IMR-90 (cell line): ENCODE results near the gene KCNK4. TPM values are rescaled to one million over a fixed set of nuclear protein-coding genes. Genes with fewer than 3 reads are reported as not detected.

Experiments used
- ATAC-seq: fragments of 200-7000 bp; cut with Tn5 transposase; 2 replicates; pipeline ENCODE4 v1.9.1; 2020; ENCODE audit warnings: low read depth, mild to moderate bottlenecking, moderate library complexity
- BruUV-seq: library from RNA; stranded (reverse); fragments of 400-500 nt; replicated peaks from 2 replicates; lab custom pipeline; 2021; lab: Mats Ljungman, UMichigan
- CTCF ChIA-PET: fragments of 300-600 bp; formaldehyde crosslinking; extraction: SDS; loops from one replicate; lab custom pipeline; 2021; ENCODE audit warnings: antibody characterized with exemption; lab: Yijun Ruan, JAX
- POLR2A ChIA-PET: fragments of 300-600 bp; sonication (Branson Sonifier 250); formaldehyde crosslinking; loops from one replicate; lab custom pipeline; 2022; ENCODE audit warnings: antibody characterized with exemption; ENCODE audit not compliant: unreplicated experiment; lab: Charles Lee
- DNase-seq: peaks from one replicate; pipeline ENCODE4 v3.0.0; 2013
- H2AFZ ChIP-seq: replicated peaks from 2 replicates; pipeline ENCODE3; 2013; ENCODE audit warnings: low read length, mild to moderate bottlenecking; ENCODE audit not compliant: poor library complexity
- H2AK5ac ChIP-seq: 2 replicates; pipeline ENCODE4 v1.6.1; 2013; ENCODE audit warnings: low read depth, low read length, inconsistent platforms
- H2AK9ac ChIP-seq: replicated peaks from 2 replicates; pipeline ENCODE3; 2013; ENCODE audit warnings: mild to moderate bottlenecking, low read depth, low read length, moderate library complexity; ENCODE audit not compliant: poor library complexity
- H2BK120ac ChIP-seq: 2 replicates; pipeline ENCODE4 v1.6.1; 2013; ENCODE audit warnings: low read depth, low read length, inconsistent platforms
- H2BK15ac ChIP-seq: 3 replicates; pipeline ENCODE4 v1.6.1; 2013; ENCODE audit warnings: low read depth, low read length, inconsistent platforms
- H2BK20ac ChIP-seq: 2 replicates; pipeline ENCODE4 v1.6.1; 2013; ENCODE audit warnings: low read depth, mild to moderate bottlenecking, inconsistent platforms, low read length, moderate library complexity
- H2BK5ac ChIP-seq: 2 replicates; pipeline ENCODE4 v1.6.1; 2013; ENCODE audit warnings: mild to moderate bottlenecking, low read depth, low read length, inconsistent platforms; ENCODE audit not compliant: poor library complexity, severe bottlenecking
- H3K14ac ChIP-seq: replicated peaks from 2 replicates; pipeline ENCODE4 v1.6.1; 2013; ENCODE audit warnings: low read depth, low read length, inconsistent platforms
- H3K18ac ChIP-seq: 2 replicates; pipeline ENCODE4 v1.6.1; 2013; ENCODE audit warnings: low read depth, low read length, control low read depth
- H3K23ac ChIP-seq: 2 replicates; pipeline ENCODE4 v1.6.1; 2013; ENCODE audit warnings: low read depth, low read length, inconsistent platforms
- H3K27ac ChIP-seq: 2 replicates; pipeline ENCODE4 v1.5.1; 2013; ENCODE audit warnings: mild to moderate bottlenecking, control low read depth, low read length; ENCODE audit not compliant: insufficient read depth
- H3K27me3 ChIP-seq: 2 replicates; pipeline ENCODE4 v1.6.1; 2013; ENCODE audit warnings: low read length; ENCODE audit not compliant: control insufficient read depth, insufficient read depth
- H3K36me3 ChIP-seq: 2 replicates; pipeline ENCODE4 v1.6.1; 2013; ENCODE audit warnings: low read length, mixed read lengths; ENCODE audit not compliant: control insufficient read depth, insufficient read depth
- H3K4ac ChIP-seq: 2 replicates; pipeline ENCODE4 v1.6.1; 2013; ENCODE audit warnings: low read depth, low read length, inconsistent platforms
- H3K4me1 ChIP-seq: 2 replicates; pipeline ENCODE4 v1.6.1; 2013; ENCODE audit warnings: low read length, mixed read lengths; ENCODE audit not compliant: control insufficient read depth, insufficient read depth
- H3K4me2 ChIP-seq: 2 replicates; pipeline ENCODE4 v1.6.1; 2013; ENCODE audit warnings: low read depth, mild to moderate bottlenecking, control low read depth, low read length, moderate library complexity
- H3K4me3 ChIP-seq: 2 replicates; pipeline ENCODE4 v1.5.1; 2013; ENCODE audit warnings: low read depth, mild to moderate bottlenecking, control low read depth, low read length, moderate library complexity; ENCODE audit not compliant: insufficient read depth
- H3K56ac ChIP-seq: 2 replicates; pipeline ENCODE4 v1.6.1; 2013; ENCODE audit warnings: low read length, inconsistent platforms; ENCODE audit not compliant: insufficient read depth; ENCODE audit errors: extremely low read depth
- H3K79me1 ChIP-seq, 2 experiments: 2 replicates each; pipeline ENCODE4 v1.6.1; 2013; ENCODE audit warnings: low read length in 2 of 2, inconsistent platforms in 1 of 2, low read depth in 1 of 2
- H3K9ac ChIP-seq: 2 replicates; pipeline ENCODE4 v1.6.1; 2013; ENCODE audit warnings: low read depth, low read length, control low read depth
- H3K9me1 ChIP-seq: 2 replicates; pipeline ENCODE4 v1.6.1; 2013; ENCODE audit warnings: low read length, inconsistent platforms; ENCODE audit not compliant: insufficient read depth
- H3K9me3 ChIP-seq: 2 replicates; pipeline ENCODE4 v1.6.1; 2013; ENCODE audit warnings: low read length; ENCODE audit not compliant: control insufficient read depth, insufficient read depth
- H4K20me1 ChIP-seq: 2 replicates; pipeline ENCODE4 v1.6.1; 2013; ENCODE audit warnings: low read length, inconsistent platforms; ENCODE audit not compliant: insufficient read depth
- H4K5ac ChIP-seq: 2 replicates; pipeline ENCODE4 v1.6.1; 2013; ENCODE audit warnings: mild to moderate bottlenecking, low read depth, low read length, control low read depth
- H4K8ac ChIP-seq, 2 experiments: 2 replicates each; pipeline ENCODE4 v1.6.1; 2013; ENCODE audit warnings: low read depth in 2 of 2, low read length in 2 of 2, control low read depth in 1 of 2, inconsistent platforms in 1 of 2
- H4K91ac ChIP-seq: 2 replicates; pipeline ENCODE4 v1.6.1; 2013; ENCODE audit warnings: low read depth, low read length, inconsistent platforms; ENCODE audit not compliant: insufficient read depth
- BHLHE40 ChIP-seq: fragments of 150-350 bp; IDR thresholded peaks from 2 replicates; pipeline ENCODE4 v1.6.1; 2016; ENCODE audit warnings: mild to moderate bottlenecking, low read depth, low read length
- CEBPB ChIP-seq: IDR thresholded peaks from 2 replicates; pipeline ENCODE4 v1.6.1; 2012; ENCODE audit warnings: low read depth, low read length, improper control_type of control experiment
- MAZ ChIP-seq: IDR thresholded peaks from 2 replicates; pipeline ENCODE4 v1.6.1; 2012; ENCODE audit warnings: low read depth, mild to moderate bottlenecking, low read length, improper control_type of control experiment, moderate library complexity, borderline replicate concordance
- NFE2L2 ChIP-seq: fragments of 150-350 bp; IDR thresholded peaks from 2 replicates; pipeline ENCODE4 v1.6.1; 2016; ENCODE audit warnings: low read depth, mild to moderate bottlenecking, low read length
- RAD21 ChIP-seq: IDR thresholded peaks from 2 replicates; pipeline ENCODE4 v1.6.1; 2012; ENCODE audit warnings: low read length, improper control_type of control experiment
- RFX5 ChIP-seq: IDR thresholded peaks from 2 replicates; pipeline ENCODE4 v1.8.0; 2012; ENCODE audit warnings: low read depth, mild to moderate bottlenecking, low read length, moderate library complexity
- WGBS, 2 experiments: methylation state at CpG; one replicate each; pipeline versions ENCODE4 v1.1.5 to v1.1.7; 2013; ENCODE audit warnings: missing lambda C conversion rate in 2 of 2; ENCODE audit not compliant: insufficient read length in 1 of 2; ENCODE audit errors: extremely low coverage in 2 of 2; 5-methylcytosine and 5-hydroxymethylcytosine counted together
- dilution Hi-C: fragments of 300-500 bp; cut with HindIII; formaldehyde crosslinking; loops from one replicate; pipeline ENCODE4 v1.14.3; 2018; ENCODE audit warnings: low sequenced_read_pairs; ENCODE audit not compliant: unreplicated experiment
- in situ Hi-C: fragments of 300-500 bp; cut with MboI; formaldehyde crosslinking; loops from 3 replicates; pipeline ENCODE4 v1.14.3; 2019; ENCODE audit warnings: low sequenced_read_pairs, inconsistent platforms, mixed read lengths
- intact Hi-C: fragments of 100-400 bp; cut with micrococcal nuclease; formaldehyde crosslinking; loops from 2 replicates; pipeline ENCODE4 v1.10.0; 2022
- polyA plus RNA-seq, 3 experiments: library from polyadenylated mRNA; depleted of rRNA; stranded (reverse); fragments of >200 nt; gene quantifications; 2 replicates each; pipeline ENCODE4 v1.2.3, GENCODE V29; 2012; ENCODE audit warnings: low replicate concordance in 1 of 3
- total RNA-seq: library from RNA; depleted of rRNA; stranded (reverse); fragments of >200 nt; gene quantifications from 2 replicates; pipeline ENCODE4 v1.2.3, GENCODE V29; 2012
- TF ChIP-seq, protein P1 (sequence below): fragments of 150-350 bp; IDR thresholded peaks from 2 replicates; pipeline ENCODE4 v1.6.1; 2017; ENCODE audit warnings: mild to moderate bottlenecking, antibody characterized with exemption, low read length, low read depth
- TF ChIP-seq, protein P2 (sequence below): conservative IDR thresholded peaks from 2 replicates; pipeline ENCODE4 v1.5.1; 2012; ENCODE audit warnings: mild to moderate bottlenecking, low read depth, low read length, improper control_type of control experiment

Gene KCNK4
- total and polyA plus RNA-seq, 2 of the 4 experiments (the other 2 are of a cell fraction) = not detected

DNA sequence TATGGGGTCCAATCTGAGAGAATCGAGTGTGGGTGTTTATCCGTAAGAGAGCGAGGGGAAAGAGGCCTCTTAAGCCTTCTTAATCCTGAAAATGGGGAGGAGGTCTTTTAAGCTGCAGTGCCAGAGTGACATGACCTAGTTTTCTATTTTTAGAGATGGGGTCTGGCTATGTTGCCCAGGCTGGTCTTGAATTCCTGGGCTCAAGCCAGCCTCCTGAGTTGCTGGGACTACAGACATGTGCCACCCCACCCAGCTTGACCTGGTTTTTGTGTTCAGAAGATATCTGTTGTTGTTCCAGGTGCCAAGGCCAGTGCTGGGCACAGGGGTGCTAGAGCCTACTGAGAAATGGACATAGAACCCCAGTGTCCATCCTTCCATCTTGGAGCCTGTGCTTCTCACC is 8.0 kb upstream of the KCNK4 start:
- ChIA-PET POLR2A (no interaction called here), CTCF (interaction anchor here (1.2 to 1.6 kb wide), 2 partner anchors 18 to 22 kb away, joined by 3 to 4 read pairs; partner anchors contain the start of gene ESRRA)
- H3K4me1 ChIP-seq = peaks cover 8% of the 10 kb centered on the region
- no peaks in the 10 kb centered on the region for H3K9me3 ChIP-seq
- ATAC-seq = no peak
- in situ Hi-C loops (no loop called here), intact Hi-C loops (no loop called here), dilution Hi-C loops (no loop called here)
- no peak overlapping the region for H2AK9ac ChIP-seq
- BruUV-seq = no TSS peak
- no peaks in the 10 kb centered on the region for H4K20me1 ChIP-seq
- peaks cover 15 to 39% of the 10 kb centered on the region in 2 experiments for H3K79me1 ChIP-seq
- no peak overlapping the region for H3K14ac ChIP-seq
- DNase-seq = no peak
- H2AFZ ChIP-seq = no peak overlapping the region
- H4K8ac ChIP-seq = no peak overlapping the region
- no peak overlapping the region for H2BK15ac ChIP-seq
- H3K9me1 ChIP-seq = peaks cover 5% of the 10 kb centered on the region; the same call in 1 of the 2 replicates
- no CpG with 5 or more reads among the region's 3 CpGs for WGBS, 2 experiments
- no peaks in the 10 kb centered on the region for H3K27me3 ChIP-seq
- no peak overlapping the region for H3K18ac ChIP-seq
- H3K36me3 ChIP-seq = peaks cover 15% of the 10 kb centered on the region
- no peak overlapping the region for H3K9ac ChIP-seq
- no peak overlapping the region for H3K4me3 ChIP-seq
- no peak overlapping the region; the same call in 1 of the 2 replicates for H3K4ac ChIP-seq
- TF ChIP-seq, protein P1, sequence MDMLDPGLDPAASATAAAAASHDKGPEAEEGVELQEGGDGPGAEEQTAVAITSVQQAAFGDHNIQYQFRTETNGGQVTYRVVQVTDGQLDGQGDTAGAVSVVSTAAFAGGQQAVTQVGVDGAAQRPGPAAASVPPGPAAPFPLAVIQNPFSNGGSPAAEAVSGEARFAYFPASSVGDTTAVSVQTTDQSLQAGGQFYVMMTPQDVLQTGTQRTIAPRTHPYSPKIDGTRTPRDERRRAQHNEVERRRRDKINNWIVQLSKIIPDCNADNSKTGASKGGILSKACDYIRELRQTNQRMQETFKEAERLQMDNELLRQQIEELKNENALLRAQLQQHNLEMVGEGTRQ = no peak
- TF ChIP-seq RAD21 (no peak), CEBPB (no peak), BHLHE40 (no peak), NFE2L2 (no peak), RFX5 (no peak), MAZ (no peak)
- TF ChIP-seq, protein P2, sequence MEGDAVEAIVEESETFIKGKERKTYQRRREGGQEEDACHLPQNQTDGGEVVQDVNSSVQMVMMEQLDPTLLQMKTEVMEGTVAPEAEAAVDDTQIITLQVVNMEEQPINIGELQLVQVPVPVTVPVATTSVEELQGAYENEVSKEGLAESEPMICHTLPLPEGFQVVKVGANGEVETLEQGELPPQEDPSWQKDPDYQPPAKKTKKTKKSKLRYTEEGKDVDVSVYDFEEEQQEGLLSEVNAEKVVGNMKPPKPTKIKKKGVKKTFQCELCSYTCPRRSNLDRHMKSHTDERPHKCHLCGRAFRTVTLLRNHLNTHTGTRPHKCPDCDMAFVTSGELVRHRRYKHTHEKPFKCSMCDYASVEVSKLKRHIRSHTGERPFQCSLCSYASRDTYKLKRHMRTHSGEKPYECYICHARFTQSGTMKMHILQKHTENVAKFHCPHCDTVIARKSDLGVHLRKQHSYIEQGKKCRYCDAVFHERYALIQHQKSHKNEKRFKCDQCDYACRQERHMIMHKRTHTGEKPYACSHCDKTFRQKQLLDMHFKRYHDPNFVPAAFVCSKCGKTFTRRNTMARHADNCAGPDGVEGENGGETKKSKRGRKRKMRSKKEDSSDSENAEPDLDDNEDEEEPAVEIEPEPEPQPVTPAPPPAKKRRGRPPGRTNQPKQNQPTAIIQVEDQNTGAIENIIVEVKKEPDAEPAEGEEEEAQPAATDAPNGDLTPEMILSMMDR = no peak
- no peak overlapping the region for H2BK120ac ChIP-seq
- no peak overlapping the region for H2BK5ac ChIP-seq
- no peak overlapping the region; the same call in 1 of the 2 replicates for H2AK5ac ChIP-seq
- H3K56ac ChIP-seq = no peak overlapping the region
- H3K4me2 ChIP-seq = peak overlapping the region; percentile 15; the same call in 1 of the 2 replicates
- H4K5ac ChIP-seq = no peak overlapping the region
- peak overlapping the region; percentile 51; the same call in 1 of the 2 replicates for H3K23ac ChIP-seq
- H4K91ac ChIP-seq = no peak overlapping the region
- no peak overlapping the region for H2BK20ac ChIP-seq
- no peak overlapping the region for H3K27ac ChIP-seq
